Upper lobe of left lung (tissue), 6 donors: ENCODE data around the gene TFAP2A. TPM values are rescaled to one million over a fixed set of nuclear protein-coding genes. Genes with fewer than 3 reads are reported as not detected.
A peak's percentile ranks its signal among the peaks of the same experiment; 100 is the strongest.

ENCODE experiments used
- ATAC-seq, 2 donors: fragments of 200-7000 bp; cut with Tn5 transposase; one replicate each; pipeline ENCODE4 v1.9.1; 2022; ENCODE audit warnings: mild to moderate bottlenecking in 2 of 2, moderate library complexity in 2 of 2; ENCODE audit not compliant: low FRiP score in 2 of 2
- DNase-seq, 2 donors: peaks; one replicate each; pipeline ENCODE4 v3.0.0-alpha.2; 2019 to 2020
- H3K27ac ChIP-seq, 4 donors: fragments of 200-600 bp; sonication (generic); one replicate each; pipeline ENCODE4 v1.5.1; 2016 to 2019
- H3K27me3 ChIP-seq, 4 donors: fragments of 200-600 bp; sonication (generic); one replicate each; pipeline ENCODE4 v1.5.1; 2017 to 2019
- H3K36me3 ChIP-seq, 4 donors: fragments of 200-600 bp; sonication (generic); one replicate each; pipeline ENCODE4 v1.5.1; 2016 to 2019
- H3K4me1 ChIP-seq, 4 donors: fragments of 200-600 bp; sonication (generic); one replicate each; pipeline ENCODE4 v1.5.1; 2018 to 2019
- H3K4me3 ChIP-seq, 4 donors: fragments of 200-600 bp; sonication (generic); one replicate each; pipeline ENCODE4 v1.5.1; 2017 to 2019; ENCODE audit warnings: mild to moderate bottlenecking in 2 of 4, moderate library complexity in 1 of 4
- H3K9me3 ChIP-seq, 4 donors: fragments of 200-600 bp; sonication (generic); one replicate each; pipeline ENCODE4 v1.5.1; 2018 to 2019
- CTCF ChIP-seq, 6 experiments: fragments of 450-650 bp in 4 of 6; fragments of 200-600 bp in 2 of 6; sonication (generic) in 2 of 6; IDR thresholded peaks; one replicate each; pipeline ENCODE4 v1.5.1; 2016 to 2019; ENCODE audit warnings: antibody characterized with exemption in 6 of 6
- EP300 ChIP-seq, 4 donors: sonication (generic); formaldehyde crosslinking; IDR thresholded peaks; one replicate each; pipeline ENCODE4 v1.5.1; 2017; ENCODE audit warnings: antibody characterized with exemption in 4 of 4, control low read depth in 2 of 4
- POLR2A ChIP-seq, 4 donors: fragments of 450-650 bp; IDR thresholded peaks; one replicate each; pipeline ENCODE4 v1.5.1; 2016 to 2017; ENCODE audit warnings: antibody characterized with exemption in 4 of 4, mild to moderate bottlenecking in 2 of 4
- POLR2AphosphoS5 ChIP-seq, 2 donors: sonication (generic); formaldehyde crosslinking; IDR thresholded peaks; one replicate each; pipeline ENCODE4 v1.5.1; 2017; ENCODE audit warnings: antibody characterized with exemption in 2 of 2
- WGBS, 2 donors: methylation state at CpG; one replicate each; pipeline ENCODE4 v1.1.5; 2017 to 2018; 5-methylcytosine and 5-hydroxymethylcytosine counted together
- total RNA-seq, 6 donors: library from RNA; depleted of rRNA in 4 of 6; stranded (reverse); fragments of >200 nt in 4 of 6; gene quantifications; one replicate each; pipeline versions ENCODE4 v1.1.0 to v1.2.1, GENCODE V29; 2016 to 2021
- donor health status: DM: no; HTN: no; CAD: no; lungs with moderate emphysema.
- donor health status: DM: no; HTN: yes; CAD: no; lungs with severe emphysema.

The TFAP2A gene
- total RNA-seq, 6 donors from 2014 or later = 0.69 to 7.8 (median 1.1) TPM; not detected in 1

DNA sequence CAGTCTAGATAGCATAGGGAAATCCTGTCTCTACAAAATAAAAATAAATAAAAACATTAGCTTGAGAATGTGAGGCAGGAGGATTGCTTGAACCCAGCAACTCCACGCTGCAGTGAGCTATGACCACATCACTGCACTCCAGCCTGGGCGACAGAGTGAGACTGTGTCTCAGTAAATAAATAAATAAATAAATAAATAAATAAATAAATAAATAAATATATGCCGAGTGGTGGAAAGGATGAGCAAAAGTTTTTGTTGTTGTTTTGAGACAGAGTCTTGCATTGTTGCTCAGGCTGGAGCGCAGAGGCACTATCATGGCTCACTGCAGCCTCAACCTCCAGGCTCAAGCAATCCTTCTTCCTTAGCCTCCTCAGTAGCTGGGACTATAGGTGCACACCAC lies 53.4 kb downstream of the TFAP2A start:
- no peak for DNase-seq

GRCh38 chr6:10359581-10359980 lies 55.3 kb downstream of the TFAP2A start:
- no peaks in the 10 kb centered on the region for H3K27me3 ChIP-seq
- TF ChIP-seq CTCF (IDR thresholded peaks at IDR 0.05) (no peak), POLR2AphosphoS5 (IDR thresholded peaks at IDR 0.05) (no peak), POLR2A (IDR thresholded peaks at IDR 0.05) (no peak), EP300 (IDR thresholded peaks at IDR 0.05) (no peak)
- H3K9me3 ChIP-seq = no peaks in the 10 kb centered on the region
- no peak overlapping the region for H3K27ac ChIP-seq
- no peaks in the 10 kb centered on the region for H3K4me1 ChIP-seq
- ATAC-seq = no peak
- DNase-seq = no peak
- H3K4me3 ChIP-seq = no peak overlapping the region
- H3K36me3 ChIP-seq = no peaks in the 10 kb centered on the region
- WGBS, 2 donors = 73 to 75% methylated on average over 1 of the region's 1 CpG

More for the DNA sequence above, 53.4 kb downstream of the TFAP2A start:
- Histone ChIP-seq H3K27me3 (no peaks in the 10 kb centered on the region), H3K9me3 (no peaks in the 10 kb centered on the region), H3K4me3 (no peak overlapping the region), H3K27ac (no peak overlapping the region), H3K4me1 (no peaks in the 10 kb centered on the region), H3K36me3 (no peaks in the 10 kb centered on the region)
- no peak for TF ChIP-seq CTCF (IDR thresholded peaks at IDR 0.05)
- no peak for TF ChIP-seq POLR2AphosphoS5 (IDR thresholded peaks at IDR 0.05)
- TF ChIP-seq EP300 (IDR thresholded peaks at IDR 0.05) = no peak
- TF ChIP-seq POLR2A (IDR thresholded peaks at IDR 0.05) = no peak
- ATAC-seq = no peak
- WGBS, 2 donors = 86% methylated on average over 4 of the region's 4 CpGs

- Histone ChIP-seq H3K27ac (no peak overlapping the region), H3K27me3 (no peaks in the 10 kb centered on the region), H3K4me3 (no peak overlapping the region), H3K4me1 (no peaks in the 10 kb centered on the region), H3K36me3 (no peaks in the 10 kb centered on the region), H3K9me3 (no peaks in the 10 kb centered on the region)
- no peak for TF ChIP-seq POLR2A (IDR thresholded peaks at IDR 0.05)
- no peak for TF ChIP-seq EP300 (IDR thresholded peaks at IDR 0.05)
- TF ChIP-seq POLR2AphosphoS5 (IDR thresholded peaks at IDR 0.05) = no peak
- no peak for TF ChIP-seq CTCF (IDR thresholded peaks at IDR 0.05)
- no peak for ATAC-seq
- 58 to 66% methylated on average over 6 of the region's 6 CpGs for WGBS, 2 donors
- DNase-seq = no peak
Observed at GRCh38 chr6:10355115-10355702, 59.7 kb downstream of the TFAP2A start.

GRCh38 chr6:10351791-10352190 lies 63.1 kb downstream of the TFAP2A start:
- H3K4me3 ChIP-seq = no peak overlapping the region
- DNase-seq = peak in 1 of 2 donors; percentile 46
- H3K9me3 ChIP-seq = no peaks in the 10 kb centered on the region
- no peaks in the 10 kb centered on the region for H3K27me3 ChIP-seq
- no peaks in the 10 kb centered on the region for H3K4me1 ChIP-seq
- H3K36me3 ChIP-seq = no peaks in the 10 kb centered on the region
- no peak for ATAC-seq
- no peak overlapping the region for H3K27ac ChIP-seq
- 49 to 77% methylated on average over 6 to 11 of the region's 12 CpGs for WGBS, 2 donors
- no peak for TF ChIP-seq CTCF (IDR thresholded peaks at IDR 0.05)

GRCh38 chr6:10350720-10351119 lies 64.2 kb downstream of the TFAP2A start:
- no peaks in the 10 kb centered on the region for H3K4me1 ChIP-seq
- 73 to 91% methylated on average over 2 of the region's 2 CpGs for whole genome bisulfite sequencing, 2 donors
- no peak for TF ChIP-seq POLR2A (IDR thresholded peaks at IDR 0.05)
- TF ChIP-seq POLR2AphosphoS5 (IDR thresholded peaks at IDR 0.05) = no peak
- TF ChIP-seq CTCF (IDR thresholded peaks at IDR 0.05) = no peak
- TF ChIP-seq EP300 (IDR thresholded peaks at IDR 0.05) = no peak

More at GRCh38 chr6:10350720-10351119, 64.2 kb downstream of the TFAP2A start:
- ATAC-seq = no peak
- H3K36me3 ChIP-seq = no peaks in the 10 kb centered on the region
- no peak for DNase-seq
- no peak overlapping the region for H3K27ac ChIP-seq
- H3K9me3 ChIP-seq = no peaks in the 10 kb centered on the region
- H3K27me3 ChIP-seq = no peaks in the 10 kb centered on the region
- H3K4me3 ChIP-seq = no peak overlapping the region
